GM18867 (cell line): ENCODE results near the gene CFAP46.
"Not testable (repeated sequence)": the region's sequence is repeated elsewhere in the genome, so short reads cannot be mapped to it uniquely, and the experiment has no call there.

Source experiments
- ATAC-seq: cut with Tn5 transposase; IDR thresholded peaks from one replicate; pipeline ENCODE4 v1.9.1; 2021; ENCODE audit warnings: mild to moderate bottlenecking, moderate library complexity; ENCODE audit not compliant: unreplicated experiment

The CFAP46 gene

DNA sequence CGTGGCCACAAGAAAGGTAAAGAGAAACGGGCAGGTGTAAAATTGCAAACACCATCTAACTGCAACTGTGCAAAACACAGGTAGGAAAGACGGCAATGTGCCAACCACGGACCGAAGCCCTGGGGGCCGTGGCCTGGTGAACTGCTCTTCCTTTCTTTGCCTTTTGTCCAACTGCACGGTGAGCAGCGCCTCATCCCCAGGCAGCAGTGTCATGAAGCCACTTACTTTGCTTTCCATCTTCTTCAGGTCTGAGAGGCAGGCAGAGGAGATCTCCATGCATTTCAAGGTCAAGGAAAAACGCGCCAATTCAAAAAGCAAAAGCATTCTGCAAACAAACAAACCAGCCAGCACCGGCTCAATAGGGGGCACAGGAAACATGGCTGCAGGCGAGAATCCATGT lies 12.9 kb downstream of the CFAP46 start:
- no peak for ATAC-seq

DNA sequence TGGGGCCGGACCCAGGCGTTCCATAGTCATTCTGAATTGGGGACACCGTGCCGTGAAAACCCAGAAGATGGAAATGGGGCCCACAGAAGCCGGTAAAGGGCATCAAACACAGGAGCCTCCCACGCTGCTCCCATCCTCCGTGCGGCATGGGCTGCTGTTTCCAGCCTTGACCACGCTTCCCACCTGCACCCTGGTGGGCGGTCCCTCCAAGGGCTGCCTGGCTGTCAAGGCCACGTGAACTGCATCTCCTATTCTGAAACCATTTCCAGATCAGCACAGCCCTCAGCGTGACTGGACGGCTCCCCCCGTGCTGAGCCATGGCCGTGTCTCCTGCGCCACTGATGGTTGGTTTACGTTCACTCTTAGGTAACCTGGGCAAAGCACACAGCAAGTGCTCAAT lies 14.1 kb downstream of the CFAP46 start:
- no peak for ATAC-seq

GRCh38 chr10:132927824-132928223 lies 14.5 kb downstream of the CFAP46 start:
- no peak for ATAC-seq

DNA sequence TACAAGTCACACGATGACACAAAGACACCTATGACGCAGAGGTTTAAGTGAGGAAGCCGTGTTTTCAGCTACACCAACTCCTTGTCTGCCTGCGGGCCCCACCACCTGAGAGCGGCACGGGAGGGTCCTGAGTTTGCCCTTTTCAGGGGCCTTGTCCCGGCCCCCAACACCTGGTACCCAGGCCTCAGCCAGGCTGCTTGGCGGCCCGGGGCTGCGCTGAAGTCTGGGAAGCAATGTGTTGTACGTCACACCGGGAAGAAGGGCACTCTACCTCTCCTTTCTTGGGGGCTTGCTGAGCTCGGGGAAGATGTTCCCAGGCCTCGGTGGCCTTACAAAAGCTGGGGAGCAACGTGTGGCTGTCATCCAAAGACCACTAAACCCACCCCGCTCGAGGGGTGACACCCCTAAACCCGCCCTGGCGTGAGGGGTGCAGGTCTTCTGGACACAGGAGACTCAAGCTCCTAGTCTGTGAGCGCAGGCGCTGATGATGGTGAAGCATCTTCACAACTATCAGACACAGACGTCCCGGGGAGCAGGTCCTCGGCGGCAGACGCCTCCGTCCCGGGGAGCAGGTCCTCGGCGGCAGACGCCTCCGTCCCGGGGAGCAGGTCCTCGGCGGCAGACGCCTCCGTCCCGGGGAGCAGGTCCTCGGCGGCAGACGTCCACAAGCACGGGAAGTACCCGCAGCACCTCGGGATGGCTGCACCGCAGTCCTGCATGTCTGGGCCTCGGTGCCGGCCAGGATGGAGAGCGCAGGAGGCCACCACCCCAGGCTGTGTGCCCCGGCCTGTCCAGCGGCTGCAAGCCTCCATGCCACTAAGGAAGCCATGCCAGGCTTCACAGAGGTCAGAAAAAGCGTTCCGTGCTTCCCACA lies 15.4 kb downstream of the CFAP46 start:
- ATAC-seq, result no peak

- no peak for ATAC-seq
Observed at GRCh38 chr10:132926070-132926469, 16.3 kb downstream of the CFAP46 start.

DNA sequence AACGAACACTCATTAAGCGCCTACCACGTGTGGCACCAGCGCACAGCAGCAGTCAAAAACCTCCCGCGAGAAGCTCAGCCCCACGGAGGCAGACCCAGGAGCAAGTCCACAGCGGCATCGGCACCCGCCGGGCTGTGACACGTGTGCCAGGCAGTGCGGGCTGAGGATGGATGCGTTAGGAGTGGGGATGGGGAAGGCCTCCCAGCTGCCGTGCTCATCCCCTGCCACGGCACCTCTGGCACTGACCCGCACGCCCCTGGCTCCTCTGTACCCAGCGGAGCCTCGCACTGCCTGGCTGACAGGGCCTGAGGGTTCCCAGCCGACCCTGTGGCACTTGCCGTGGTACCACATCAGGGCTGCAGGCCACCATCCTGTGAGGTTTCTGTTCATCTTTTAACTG lies 16.8 kb downstream of the CFAP46 start:
- no peak for ATAC-seq

DNA sequence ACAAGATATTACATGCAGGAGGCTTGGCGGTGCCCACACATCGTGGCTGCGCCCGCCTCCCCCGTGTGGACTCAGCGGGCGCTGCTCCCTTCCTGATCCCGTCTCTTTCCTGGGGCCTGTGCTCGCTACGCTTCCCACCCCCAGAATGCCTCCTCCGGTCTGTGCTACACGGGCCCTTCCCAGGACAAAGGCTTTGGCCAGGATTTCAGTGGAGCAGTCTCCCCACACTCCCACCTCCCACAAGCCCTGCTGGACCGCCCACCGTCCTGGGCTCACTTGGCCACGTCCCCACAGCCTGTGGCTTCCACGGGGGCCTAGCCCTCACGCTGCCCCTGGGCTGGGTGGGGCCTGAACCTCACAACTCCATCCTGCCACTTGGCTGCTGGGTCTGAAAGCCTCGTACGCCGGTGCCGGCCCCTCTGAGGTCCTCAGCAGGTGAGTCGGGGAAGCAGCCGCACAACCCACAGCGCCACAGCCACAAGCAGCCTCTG lies 17.3 kb downstream of the CFAP46 start:
- no peak for ATAC-seq

- ATAC-seq, result no peak
Observed at GRCh38 chr10:132924046-132924952, 18.1 kb downstream of the CFAP46 start.

GRCh38 chr10:132923384-132923783 lies 19.0 kb downstream of the CFAP46 start:
- not testable (repeated sequence) for ATAC-seq

- no peak for ATAC-seq
Observed at GRCh38 chr10:132922872-132923271, 19.5 kb downstream of the CFAP46 start.

DNA sequence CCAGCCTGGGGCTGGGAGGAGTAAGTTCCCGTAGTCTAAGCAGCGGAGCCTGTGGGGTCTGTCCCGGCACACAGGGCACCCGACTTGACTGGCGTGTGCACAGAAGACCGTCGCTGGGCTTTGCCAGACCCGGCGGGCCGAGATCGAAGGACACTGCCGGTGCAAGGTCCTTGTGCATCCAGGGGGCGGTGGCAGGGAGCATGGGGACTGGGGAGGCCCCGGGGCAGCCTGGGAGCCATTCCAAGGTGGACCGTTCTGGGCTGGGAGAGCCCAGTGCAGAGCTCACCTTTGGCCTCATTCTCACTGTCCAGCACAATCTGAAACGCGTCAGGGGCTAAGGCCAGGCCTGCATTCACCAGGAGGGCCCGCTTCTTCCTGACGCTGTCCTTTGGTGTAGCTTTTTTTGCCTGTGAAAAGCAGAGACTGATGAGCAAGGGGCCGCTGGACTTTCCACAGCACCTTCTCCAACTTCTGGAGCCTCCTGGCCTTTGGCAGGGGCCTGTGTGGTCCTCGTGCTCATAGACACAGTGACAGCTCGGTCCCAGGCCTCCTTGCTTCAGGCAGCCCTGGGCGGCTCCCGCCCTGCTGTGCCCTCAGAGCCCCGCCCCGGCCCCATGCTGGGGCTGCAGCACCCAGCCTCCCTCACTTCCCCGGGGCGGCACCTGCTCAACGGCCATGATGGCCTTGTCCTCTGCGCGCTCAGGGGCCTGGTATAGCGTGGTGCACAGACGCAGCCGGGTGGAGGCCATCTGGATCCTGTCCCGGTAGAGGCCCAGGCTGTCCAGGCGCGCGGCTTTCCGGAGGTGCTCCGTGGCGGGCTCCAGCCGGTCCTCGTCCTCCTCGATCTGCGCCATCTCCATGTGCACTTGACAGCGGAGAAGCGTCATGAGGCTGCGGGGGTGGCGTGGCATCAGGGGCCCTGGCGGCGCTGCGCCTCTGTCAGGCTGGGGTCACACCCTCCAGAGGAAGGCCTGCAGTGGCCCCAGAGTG lies 20.3 kb downstream of the CFAP46 start:
- ATAC-seq, result no peak

DNA sequence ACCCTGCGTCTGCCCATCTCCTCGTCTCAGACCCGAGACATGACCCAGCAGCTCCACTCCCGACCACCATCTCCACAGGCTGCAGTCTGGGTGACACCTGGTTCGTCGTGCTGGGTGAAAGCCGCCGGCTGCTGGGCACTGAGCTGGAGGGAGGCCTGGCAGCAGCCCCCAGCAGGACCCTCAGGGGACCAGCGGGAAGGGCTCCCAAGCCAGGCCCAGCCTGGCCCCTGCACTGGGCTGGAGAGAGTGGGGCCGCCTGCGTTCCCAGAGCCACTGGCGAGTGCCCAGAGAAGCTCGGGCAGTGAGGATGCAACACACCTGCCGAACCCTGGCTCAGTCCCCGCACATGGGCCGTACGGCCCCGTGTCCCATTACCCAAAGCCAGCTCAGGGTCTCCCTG lies 21.3 kb downstream of the CFAP46 start:
- ATAC-seq, result no peak

DNA sequence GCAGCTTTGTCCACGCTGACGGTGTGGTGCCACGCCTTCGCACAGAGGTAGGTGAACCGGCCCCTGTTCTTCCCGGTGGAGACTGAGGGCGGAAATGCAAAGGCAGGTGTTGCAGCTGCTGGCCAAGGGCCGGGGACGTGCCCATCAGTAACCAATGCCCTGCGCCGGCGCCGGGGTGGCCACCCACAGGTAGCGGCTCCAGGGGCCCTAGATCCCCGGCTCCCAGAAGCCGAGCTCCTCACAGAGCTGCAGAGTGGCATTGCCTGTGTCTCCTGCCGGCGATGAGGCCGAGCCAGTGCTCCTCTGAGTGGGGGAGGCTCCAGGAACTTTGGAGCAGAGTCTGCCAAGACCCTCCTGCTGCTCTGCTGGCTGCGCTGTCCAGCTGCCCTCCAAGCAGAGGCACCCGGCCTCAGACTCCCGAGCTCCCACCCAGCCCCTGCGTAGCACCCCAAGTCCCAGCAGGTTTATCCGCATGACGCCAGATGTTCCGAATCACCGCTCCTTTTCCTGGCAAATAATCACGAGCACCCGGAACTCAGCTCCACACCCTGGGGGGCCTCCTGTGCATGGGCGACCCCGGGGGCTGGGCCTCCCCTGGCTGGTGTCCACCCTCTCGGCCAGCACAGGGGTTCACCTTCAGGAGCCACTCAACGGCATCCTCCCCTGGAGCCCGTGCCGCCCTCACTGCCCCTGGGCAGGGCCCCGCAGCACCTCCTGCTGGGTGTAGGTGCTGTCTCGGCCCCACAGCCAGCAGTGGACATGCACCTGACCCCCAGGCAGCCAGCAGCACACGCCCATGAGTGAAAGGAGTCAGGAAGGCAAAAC lies 22.1 kb downstream of the CFAP46 start:
- no peak for ATAC-seq

- ATAC-seq, result no peak
Observed at GRCh38 chr10:132919374-132920100, 22.8 kb downstream of the CFAP46 start.

GRCh38 chr10:132918617-132919373 lies 23.6 kb downstream of the CFAP46 start:
- no peak for ATAC-seq

GRCh38 chr10:132918264-132918616 lies 24.1 kb downstream of the CFAP46 start:
- ATAC-seq, result no peak

DNA sequence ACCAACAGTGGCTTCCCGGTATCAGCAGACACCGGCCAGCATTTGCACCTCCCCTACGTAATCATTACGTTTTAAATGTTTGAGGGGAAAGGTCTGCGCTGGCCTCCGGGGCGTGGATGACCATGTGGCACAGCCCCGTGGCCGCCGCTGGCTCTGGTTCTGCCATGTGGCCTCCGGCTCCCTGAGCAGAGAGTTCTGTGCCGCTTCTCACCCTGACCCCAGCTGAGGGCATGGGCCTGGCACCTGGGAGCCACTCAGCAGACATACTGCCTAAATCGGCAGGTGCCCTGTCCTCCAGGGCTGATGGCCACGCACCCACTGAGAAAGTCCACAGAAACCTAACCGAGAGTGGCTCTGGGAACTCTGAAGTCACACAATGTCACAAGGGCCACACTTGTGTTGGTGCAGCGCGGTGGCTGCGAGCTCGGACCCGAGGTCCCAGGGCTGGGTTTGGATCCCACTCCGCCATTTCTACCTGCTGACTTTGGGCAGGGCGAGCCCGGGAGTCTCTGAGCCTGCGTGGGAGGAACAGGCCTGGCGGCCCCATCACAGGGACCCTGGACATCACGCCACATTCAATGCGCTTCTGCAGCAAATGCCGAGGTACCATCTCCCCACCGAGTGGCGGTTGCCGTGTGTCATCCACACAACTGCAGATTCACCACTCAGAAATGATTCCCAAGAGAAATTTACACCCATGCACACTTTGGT lies 25.3 kb downstream of the CFAP46 start:
- ATAC-seq, result no peak

DNA sequence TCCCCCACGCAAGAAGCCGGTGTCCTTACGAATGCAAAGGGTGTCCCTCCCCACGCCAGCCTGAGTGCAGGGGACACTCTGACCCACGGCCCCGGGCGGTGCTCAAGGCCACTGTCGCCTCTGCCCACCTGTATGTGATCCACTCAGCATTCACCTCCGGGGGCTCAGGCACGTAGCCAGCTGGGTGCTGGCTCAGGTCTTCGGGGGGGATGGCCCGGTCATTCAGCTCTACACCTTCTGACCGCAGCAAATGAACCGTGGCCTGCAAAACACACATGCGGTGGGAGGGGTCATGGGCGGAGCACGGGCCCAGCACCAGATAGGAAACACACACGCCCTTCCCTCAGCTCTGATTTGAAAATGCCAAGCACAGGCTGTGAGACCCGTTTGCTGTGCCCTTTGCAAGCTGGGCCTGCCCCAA lies 25.9 kb downstream of the CFAP46 start:
- ATAC-seq, result no peak
